IMR-90 (cell line): ENCODE measurements around the gene NKX2-3. TPM values are rescaled to one million over a fixed set of nuclear protein-coding genes. Genes with fewer than 3 reads are reported as not detected.

ENCODE experiments used
- ATAC-seq: fragments of 200-7000 bp; cut with Tn5 transposase; 2 replicates; pipeline ENCODE4 v1.9.1; 2020; ENCODE audit warnings: low read depth, mild to moderate bottlenecking, moderate library complexity
- BruUV-seq: library from RNA; stranded (reverse); fragments of 400-500 nt; replicated peaks from 2 replicates; lab custom pipeline; 2021; lab: Mats Ljungman, UMichigan
- CTCF ChIA-PET: fragments of 300-600 bp; formaldehyde crosslinking; extraction: SDS; loops from one replicate; lab custom pipeline; 2021; ENCODE audit warnings: antibody characterized with exemption; lab: Yijun Ruan, JAX
- POLR2A ChIA-PET: fragments of 300-600 bp; sonication (Branson Sonifier 250); formaldehyde crosslinking; loops from one replicate; lab custom pipeline; 2022; ENCODE audit warnings: antibody characterized with exemption; ENCODE audit not compliant: unreplicated experiment; lab: Charles Lee
- DNase-seq: peaks from one replicate; pipeline ENCODE4 v3.0.0; 2013
- H2AFZ ChIP-seq: replicated peaks from 2 replicates; pipeline ENCODE3; 2013; ENCODE audit warnings: low read length, mild to moderate bottlenecking; ENCODE audit not compliant: poor library complexity
- H2AK5ac ChIP-seq: 2 replicates; pipeline ENCODE4 v1.6.1; 2013; ENCODE audit warnings: low read depth, low read length, inconsistent platforms
- H2AK9ac ChIP-seq: replicated peaks from 2 replicates; pipeline ENCODE3; 2013; ENCODE audit warnings: mild to moderate bottlenecking, low read depth, low read length, moderate library complexity; ENCODE audit not compliant: poor library complexity
- H2BK120ac ChIP-seq: 2 replicates; pipeline ENCODE4 v1.6.1; 2013; ENCODE audit warnings: low read depth, low read length, inconsistent platforms
- H2BK15ac ChIP-seq: 3 replicates; pipeline ENCODE4 v1.6.1; 2013; ENCODE audit warnings: low read depth, low read length, inconsistent platforms
- H2BK20ac ChIP-seq: 2 replicates; pipeline ENCODE4 v1.6.1; 2013; ENCODE audit warnings: low read depth, mild to moderate bottlenecking, inconsistent platforms, low read length, moderate library complexity
- H2BK5ac ChIP-seq: 2 replicates; pipeline ENCODE4 v1.6.1; 2013; ENCODE audit warnings: mild to moderate bottlenecking, low read depth, low read length, inconsistent platforms; ENCODE audit not compliant: poor library complexity, severe bottlenecking
- H3K14ac ChIP-seq: replicated peaks from 2 replicates; pipeline ENCODE4 v1.6.1; 2013; ENCODE audit warnings: low read depth, low read length, inconsistent platforms
- H3K18ac ChIP-seq: 2 replicates; pipeline ENCODE4 v1.6.1; 2013; ENCODE audit warnings: low read depth, low read length, control low read depth
- H3K23ac ChIP-seq: 2 replicates; pipeline ENCODE4 v1.6.1; 2013; ENCODE audit warnings: low read depth, low read length, inconsistent platforms
- H3K27ac ChIP-seq: 2 replicates; pipeline ENCODE4 v1.5.1; 2013; ENCODE audit warnings: mild to moderate bottlenecking, control low read depth, low read length; ENCODE audit not compliant: insufficient read depth
- H3K27me3 ChIP-seq: 2 replicates; pipeline ENCODE4 v1.6.1; 2013; ENCODE audit warnings: low read length; ENCODE audit not compliant: control insufficient read depth, insufficient read depth
- H3K36me3 ChIP-seq: 2 replicates; pipeline ENCODE4 v1.6.1; 2013; ENCODE audit warnings: low read length, mixed read lengths; ENCODE audit not compliant: control insufficient read depth, insufficient read depth
- H3K4ac ChIP-seq: 2 replicates; pipeline ENCODE4 v1.6.1; 2013; ENCODE audit warnings: low read depth, low read length, inconsistent platforms
- H3K4me1 ChIP-seq: 2 replicates; pipeline ENCODE4 v1.6.1; 2013; ENCODE audit warnings: low read length, mixed read lengths; ENCODE audit not compliant: control insufficient read depth, insufficient read depth
- H3K4me2 ChIP-seq: 2 replicates; pipeline ENCODE4 v1.6.1; 2013; ENCODE audit warnings: low read depth, mild to moderate bottlenecking, control low read depth, low read length, moderate library complexity
- H3K4me3 ChIP-seq: 2 replicates; pipeline ENCODE4 v1.5.1; 2013; ENCODE audit warnings: low read depth, mild to moderate bottlenecking, control low read depth, low read length, moderate library complexity; ENCODE audit not compliant: insufficient read depth
- H3K56ac ChIP-seq: 2 replicates; pipeline ENCODE4 v1.6.1; 2013; ENCODE audit warnings: low read length, inconsistent platforms; ENCODE audit not compliant: insufficient read depth; ENCODE audit errors: extremely low read depth
- H3K79me1 ChIP-seq, 2 experiments: 2 replicates each; pipeline ENCODE4 v1.6.1; 2013; ENCODE audit warnings: low read length in 2 of 2, inconsistent platforms in 1 of 2, low read depth in 1 of 2
- H3K9ac ChIP-seq: 2 replicates; pipeline ENCODE4 v1.6.1; 2013; ENCODE audit warnings: low read depth, low read length, control low read depth
- H3K9me1 ChIP-seq: 2 replicates; pipeline ENCODE4 v1.6.1; 2013; ENCODE audit warnings: low read length, inconsistent platforms; ENCODE audit not compliant: insufficient read depth
- H3K9me3 ChIP-seq: 2 replicates; pipeline ENCODE4 v1.6.1; 2013; ENCODE audit warnings: low read length; ENCODE audit not compliant: control insufficient read depth, insufficient read depth
- H4K20me1 ChIP-seq: 2 replicates; pipeline ENCODE4 v1.6.1; 2013; ENCODE audit warnings: low read length, inconsistent platforms; ENCODE audit not compliant: insufficient read depth
- H4K5ac ChIP-seq: 2 replicates; pipeline ENCODE4 v1.6.1; 2013; ENCODE audit warnings: mild to moderate bottlenecking, low read depth, low read length, control low read depth
- H4K8ac ChIP-seq, 2 experiments: 2 replicates each; pipeline ENCODE4 v1.6.1; 2013; ENCODE audit warnings: low read depth in 2 of 2, low read length in 2 of 2, control low read depth in 1 of 2, inconsistent platforms in 1 of 2
- H4K91ac ChIP-seq: 2 replicates; pipeline ENCODE4 v1.6.1; 2013; ENCODE audit warnings: low read depth, low read length, inconsistent platforms; ENCODE audit not compliant: insufficient read depth
- CEBPB ChIP-seq: IDR thresholded peaks from 2 replicates; pipeline ENCODE4 v1.6.1; 2012; ENCODE audit warnings: low read depth, low read length, improper control_type of control experiment
- MXI1 ChIP-seq: IDR thresholded peaks from 2 replicates; pipeline ENCODE4 v1.6.1; 2012; ENCODE audit warnings: low read depth, mild to moderate bottlenecking, low read length, moderate library complexity, borderline replicate concordance
- RAD21 ChIP-seq: IDR thresholded peaks from 2 replicates; pipeline ENCODE4 v1.6.1; 2012; ENCODE audit warnings: low read length, improper control_type of control experiment
- RCOR1 ChIP-seq: IDR thresholded peaks from 2 replicates; pipeline ENCODE4 v1.6.1; 2012; ENCODE audit warnings: mild to moderate bottlenecking, low read length, improper control_type of control experiment; ENCODE audit not compliant: insufficient replicate concordance
- SMC3 ChIP-seq: fragments of 150-350 bp; IDR thresholded peaks from 2 replicates; pipeline ENCODE4 v1.6.1; 2016; ENCODE audit warnings: low read depth, mild to moderate bottlenecking, antibody characterized with exemption, low read length, moderate library complexity
- USF2 ChIP-seq: fragments of 150-350 bp; IDR thresholded peaks from 2 replicates; pipeline ENCODE4 v1.6.1; 2017; ENCODE audit warnings: mild to moderate bottlenecking, antibody characterized with exemption, low read length, low read depth
- WGBS, 2 experiments: methylation state at CpG; one replicate each; pipeline versions ENCODE4 v1.1.5 to v1.1.7; 2013; ENCODE audit warnings: missing lambda C conversion rate in 2 of 2; ENCODE audit not compliant: insufficient read length in 1 of 2; ENCODE audit errors: extremely low coverage in 2 of 2; 5-methylcytosine and 5-hydroxymethylcytosine counted together
- dilution Hi-C: fragments of 300-500 bp; cut with HindIII; formaldehyde crosslinking; loops from one replicate; pipeline ENCODE4 v1.14.3; 2018; ENCODE audit warnings: low sequenced_read_pairs; ENCODE audit not compliant: unreplicated experiment
- in situ Hi-C: fragments of 300-500 bp; cut with MboI; formaldehyde crosslinking; loops from 3 replicates; pipeline ENCODE4 v1.14.3; 2019; ENCODE audit warnings: low sequenced_read_pairs, inconsistent platforms, mixed read lengths
- intact Hi-C: fragments of 100-400 bp; cut with micrococcal nuclease; formaldehyde crosslinking; loops from 2 replicates; pipeline ENCODE4 v1.10.0; 2022
- polyA plus RNA-seq, 3 experiments: library from polyadenylated mRNA; depleted of rRNA; stranded (reverse); fragments of >200 nt; gene quantifications; 2 replicates each; pipeline ENCODE4 v1.2.3, GENCODE V29; 2012; ENCODE audit warnings: low replicate concordance in 1 of 3
- total RNA-seq: library from RNA; depleted of rRNA; stranded (reverse); fragments of >200 nt; gene quantifications from 2 replicates; pipeline ENCODE4 v1.2.3, GENCODE V29; 2012

The NKX2-3 gene
- total and polyA plus RNA-seq, 2 of the 4 experiments (the other 2 are of a cell fraction): not detected

- Histone ChIP-seq H3K4me1 (no peaks in the 10 kb centered on the region), H2AK5ac (no peak overlapping the region), H3K27ac (no peak overlapping the region), H3K14ac (no peak overlapping the region), H3K9ac (no peak overlapping the region), H4K8ac (no peak overlapping the region), H2BK5ac (no peak overlapping the region), H2AFZ (no peak overlapping the region), H2AK9ac (no peak overlapping the region), H3K4me2 (no peak overlapping the region), H3K79me1 (no peaks in the 10 kb centered on the region), H2BK15ac (no peak overlapping the region), H3K56ac (no peak overlapping the region), H4K20me1 (peaks cover 5% of the 10 kb centered on the region; the same call in 1 of the 2 replicates), H2BK20ac (no peak overlapping the region), H2BK120ac (no peak overlapping the region), H3K18ac (no peak overlapping the region), H3K23ac (no peak overlapping the region), H3K9me1 (no peaks in the 10 kb centered on the region), H4K5ac (no peak overlapping the region), H3K9me3 (peaks cover 21% of the 10 kb centered on the region), H3K4ac (no peak overlapping the region), H3K36me3 (no peaks in the 10 kb centered on the region), H3K4me3 (no peak overlapping the region), H3K27me3 (peaks cover 92% of the 10 kb centered on the region), H4K91ac (no peak overlapping the region)
- BruUV-seq: no TSS peak
- ChIA-PET POLR2A (no interaction called here), CTCF (no interaction called here)
- in situ Hi-C loops (no loop called here), intact Hi-C loops (loop anchor here (5.0 kb wide), 1 partner anchor 76 kb away; no protein-coding TSS in a partner anchor), dilution Hi-C loops (no loop called here)
- no CpG with 5 or more reads among the region's 10 CpGs for WGBS, 2 experiments
- ATAC-seq: no peak
- no peak for DNase-seq
- TF ChIP-seq MXI1 (no peak), RCOR1 (no peak), USF2 (no peak), CEBPB (no peak), RAD21 (no peak), SMC3 (no peak)
Measured at GRCh38 chr10:99528494-99529441, 4.0 kb upstream of the NKX2-3 start.
